GM12801 (cell line): Measurements from ENCODE around the gene SNX30.

ENCODE experiments used
- CTCF ChIP-seq: IDR thresholded peaks from one replicate; pipeline ENCODE4 v1.5.1; 2011; ENCODE audit warnings: control low read depth; ENCODE audit not compliant: insufficient read length; ENCODE audit errors: extremely low read depth

SNX30 gene

GRCh38 chr9:112833081-112833480, 82.5 kb downstream of the SNX30 start:
- no peak for TF ChIP-seq CTCF

- TF ChIP-seq CTCF = no peak
These were observed 85.8 kb downstream of the SNX30 start for GRCh38 chr9:112836394-112836793.

GRCh38 chr9:112838342-112838741, 87.8 kb downstream of the SNX30 start:
- TF ChIP-seq CTCF = no peak

GRCh38 chr9:112839331-112839730, 88.8 kb downstream of the SNX30 start:
- no peak for TF ChIP-seq CTCF

- no peak for TF ChIP-seq CTCF
These were observed 90.7 kb downstream of the SNX30 start for GRCh38 chr9:112841261-112841660.

GRCh38 chr9:112842555-112842954, 92.0 kb downstream of the SNX30 start:
- TF ChIP-seq CTCF = no peak

GRCh38 chr9:112844771-112845542, 94.4 kb downstream of the SNX30 start:
- TF ChIP-seq CTCF = peak; percentile 45
